Mesenchymal stem cell (in vitro differentiated cells and primary cell): Measurements from ENCODE around the gene CMYA5.

ENCODE experiments used
- DNase-seq: peaks from one replicate; pipeline ENCODE4 v3.0.0-alpha.2; 2013
- H2AFZ ChIP-seq: one replicate; pipeline ENCODE4 v1.6.1; 2013; ENCODE audit warnings: low read depth, mild to moderate bottlenecking, control low read depth, inconsistent platforms, low read length, moderate library complexity
- H2AK5ac ChIP-seq: 2 replicates; pipeline ENCODE4 v1.6.1; 2013; ENCODE audit warnings: low read length, moderate library complexity, mild to moderate bottlenecking, inconsistent platforms; ENCODE audit not compliant: severe bottlenecking
- H2BK120ac ChIP-seq: one replicate; pipeline ENCODE4 v1.6.1; 2013; ENCODE audit warnings: low read depth, mild to moderate bottlenecking, inconsistent platforms, low read length, moderate library complexity
- H2BK12ac ChIP-seq, 2 experiments: one replicate each; pipeline ENCODE4 v1.6.1; 2013; ENCODE audit warnings: inconsistent platforms in 2 of 2, low read length in 2 of 2, mild to moderate bottlenecking in 2 of 2, moderate library complexity in 2 of 2, control low read depth in 1 of 2
- H2BK15ac ChIP-seq: one replicate; pipeline ENCODE4 v1.6.1; 2013; ENCODE audit warnings: mild to moderate bottlenecking, low read depth, inconsistent platforms; ENCODE audit not compliant: poor library complexity, severe bottlenecking
- H2BK5ac ChIP-seq: 2 replicates; pipeline ENCODE4 v1.6.1; 2013; ENCODE audit warnings: low read depth, mild to moderate bottlenecking, low read length, control low read depth, inconsistent platforms; ENCODE audit not compliant: poor library complexity, severe bottlenecking
- H3K14ac ChIP-seq, 2 experiments: one replicate each; pipeline ENCODE4 v1.6.1; 2013; ENCODE audit warnings: inconsistent platforms in 2 of 2, low read length in 2 of 2, control low read depth in 1 of 2, mild to moderate bottlenecking in 1 of 2, moderate library complexity in 1 of 2
- H3K18ac ChIP-seq, 2 experiments: one replicate each; pipeline ENCODE4 v1.6.1; 2013; ENCODE audit warnings: inconsistent platforms in 2 of 2, low read length in 2 of 2, control low read depth in 1 of 2, low read depth in 1 of 2, mild to moderate bottlenecking in 1 of 2
- H3K23ac ChIP-seq, 2 experiments: one replicate each; pipeline ENCODE4 v1.6.1; 2013; ENCODE audit warnings: inconsistent platforms in 2 of 2, low read length in 2 of 2, mild to moderate bottlenecking in 2 of 2, moderate library complexity in 2 of 2, control low read depth in 1 of 2
- H3K27ac ChIP-seq: 2 replicates; pipeline ENCODE4 v1.5.1; 2013; ENCODE audit warnings: mild to moderate bottlenecking, moderate library complexity, low read length, control low read depth, inconsistent platforms; ENCODE audit not compliant: poor library complexity, severe bottlenecking
- H3K27me3 ChIP-seq, 2 experiments: 2 replicates each; pipeline versions ENCODE4 v1.6.1 to v1.7.0; 2013; ENCODE audit warnings: low read length in 2 of 2, mild to moderate bottlenecking in 2 of 2, moderate library complexity in 2 of 2, control low read depth in 1 of 2, inconsistent platforms in 1 of 2; ENCODE audit not compliant: control insufficient read depth in 1 of 2, insufficient read depth in 1 of 2
- H3K36me3 ChIP-seq, 2 experiments: 2 replicates each; pipeline versions ENCODE4 v1.6.1 to v1.7.0; 2013; ENCODE audit warnings: low read length in 2 of 2, control low read depth in 1 of 2, inconsistent platforms in 1 of 2, low read depth in 1 of 2, mild to moderate bottlenecking in 1 of 2; ENCODE audit not compliant: insufficient read depth in 2 of 2, control insufficient read depth in 1 of 2
- H3K4ac ChIP-seq, 2 experiments: one replicate each; pipeline ENCODE4 v1.6.1; 2013; ENCODE audit warnings: inconsistent platforms in 2 of 2, low read length in 2 of 2, mild to moderate bottlenecking in 2 of 2, moderate library complexity in 2 of 2, control low read depth in 1 of 2, low read depth in 1 of 2
- H3K4me1 ChIP-seq: 2 replicates; pipeline ENCODE4 v1.6.1; 2013; ENCODE audit warnings: low read depth, low read length, control low read depth; ENCODE audit not compliant: control insufficient read depth, insufficient read depth
- H3K4me2 ChIP-seq: 2 replicates; pipeline ENCODE4 v1.6.1; 2013; ENCODE audit warnings: low read length, mild to moderate bottlenecking, inconsistent platforms; ENCODE audit not compliant: poor library complexity, severe bottlenecking
- H3K4me3 ChIP-seq, 2 experiments: 2 replicates each; pipeline versions ENCODE4 v1.5.1 to v1.7.0; 2013; ENCODE audit warnings: low read length in 2 of 2, mild to moderate bottlenecking in 2 of 2, control low read depth in 1 of 2, low read depth in 1 of 2; ENCODE audit not compliant: insufficient read depth in 1 of 2
- H3K79me1 ChIP-seq: replicated peaks from 2 replicates; pipeline ENCODE4 v1.6.1; 2013; ENCODE audit warnings: mild to moderate bottlenecking, control low read depth, low read length, inconsistent platforms; ENCODE audit not compliant: poor library complexity, severe bottlenecking
- H3K9ac ChIP-seq: 2 replicates; pipeline ENCODE4 v1.7.0; 2013; ENCODE audit warnings: mild to moderate bottlenecking, low read length, moderate library complexity
- H3K9me3 ChIP-seq: 2 replicates; pipeline ENCODE4 v1.7.0; 2013; ENCODE audit warnings: mild to moderate bottlenecking, low read length; ENCODE audit not compliant: control insufficient read depth
- H4K8ac ChIP-seq: one replicate; pipeline ENCODE4 v1.6.1; 2013; ENCODE audit warnings: inconsistent platforms, mild to moderate bottlenecking, low read length, moderate library complexity
- H4K91ac ChIP-seq: one replicate; pipeline ENCODE4 v1.6.1; 2013; ENCODE audit warnings: mild to moderate bottlenecking, low read length, inconsistent platforms
- WGBS: methylation state at CpG from one replicate; pipeline ENCODE4 v1.1.7; 2013; ENCODE audit warnings: mixed read lengths; 5-methylcytosine and 5-hydroxymethylcytosine counted together

CMYA5 gene

DNA sequence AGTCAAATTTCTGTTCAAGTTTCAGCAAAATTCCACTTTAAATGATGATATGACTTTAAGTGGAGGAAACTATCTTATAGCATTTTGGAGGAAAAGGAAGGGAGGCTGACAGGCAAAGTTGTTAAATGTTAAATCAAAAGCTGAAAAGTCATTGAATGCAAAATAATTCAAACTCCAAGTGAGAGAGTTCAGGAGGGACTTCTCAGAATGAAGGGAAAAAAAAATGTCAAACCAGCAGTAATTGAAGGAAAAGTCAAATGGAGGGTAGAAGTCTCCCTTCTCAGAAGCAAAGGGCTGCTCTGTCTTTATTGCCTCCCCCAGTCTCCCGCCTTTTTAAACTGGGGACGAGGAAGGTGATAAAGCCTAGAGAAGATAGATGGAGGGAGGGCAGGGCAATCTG, 134.8 kb downstream of the CMYA5 start:
- Histone ChIP-seq H3K4me3 (no peak overlapping the region), H2AK5ac (no peak overlapping the region), H2BK120ac (no peak overlapping the region), H3K14ac (no peak overlapping the region), H4K91ac (no peak overlapping the region), H3K36me3 (no peaks in the 10 kb centered on the region), H3K27me3 (peaks cover 0 to 3% of the 10 kb centered on the region in 2 experiments), H3K23ac (no peak overlapping the region), H2AFZ (no peak overlapping the region), H2BK5ac (no peak overlapping the region), H3K4me1 (no peaks in the 10 kb centered on the region), H3K4ac (no peak overlapping the region), H4K8ac (no peak overlapping the region), H3K4me2 (no peak overlapping the region), H3K9me3 (no peaks in the 10 kb centered on the region), H3K79me1 (no peaks in the 10 kb centered on the region), H3K9ac (no peak overlapping the region), H2BK15ac (no peak overlapping the region), H2BK12ac (no peak overlapping the region), H3K27ac (no peak overlapping the region), H3K18ac (no peak overlapping the region)
- DNase-seq: no peak
- WGBS: 86% methylated on average over 2 of the region's 2 CpGs

DNA sequence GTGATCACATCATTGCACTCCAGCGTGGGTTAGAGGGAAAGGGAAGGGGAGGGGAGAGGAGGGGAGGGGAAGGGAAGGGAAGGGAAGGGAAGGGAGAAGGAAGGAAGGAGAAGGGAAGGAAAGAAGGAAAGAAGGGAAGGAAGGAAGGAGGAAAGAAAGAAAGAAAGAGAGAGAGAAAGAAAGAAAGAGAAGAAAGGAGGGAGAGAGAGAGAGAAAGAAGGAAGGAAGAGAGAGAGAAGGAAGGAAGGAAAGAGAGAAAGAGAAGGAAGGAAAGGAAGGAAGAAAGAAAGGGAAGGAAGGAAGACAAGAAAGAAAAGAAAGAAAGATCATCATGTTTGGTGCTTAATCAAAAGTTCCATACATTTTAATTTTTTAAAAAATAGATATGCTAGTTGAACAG, 136.2 kb downstream of the CMYA5 start:
- H3K27ac ChIP-seq: no peak overlapping the region
- no peak overlapping the region for H2BK12ac ChIP-seq
- no peaks in the 10 kb centered on the region for H3K79me1 ChIP-seq
- no peak overlapping the region for H2BK15ac ChIP-seq
- H3K9me3 ChIP-seq: no peaks in the 10 kb centered on the region
- no peak for DNase-seq
- no peak overlapping the region for H2BK5ac ChIP-seq
- no peak overlapping the region for H3K9ac ChIP-seq
- H2AFZ ChIP-seq: no peak overlapping the region
- peaks cover 0 to 11% of the 10 kb centered on the region in 2 experiments for H3K27me3 ChIP-seq
- H3K14ac ChIP-seq: no peak overlapping the region
- H3K23ac ChIP-seq: no peak overlapping the region
- H3K4me1 ChIP-seq: no peaks in the 10 kb centered on the region
- no peak overlapping the region for H2BK120ac ChIP-seq
- H2AK5ac ChIP-seq: no peak overlapping the region
- H3K4me3 ChIP-seq: no peak overlapping the region
- no peaks in the 10 kb centered on the region for H3K36me3 ChIP-seq
- H4K8ac ChIP-seq: no peak overlapping the region
- H3K4ac ChIP-seq: no peak overlapping the region
- H3K4me2 ChIP-seq: no peak overlapping the region
- no peak overlapping the region for H4K91ac ChIP-seq
- H3K18ac ChIP-seq: no peak overlapping the region
- WGBS: 48% methylated on average over 1 of the region's 1 CpG

DNA sequence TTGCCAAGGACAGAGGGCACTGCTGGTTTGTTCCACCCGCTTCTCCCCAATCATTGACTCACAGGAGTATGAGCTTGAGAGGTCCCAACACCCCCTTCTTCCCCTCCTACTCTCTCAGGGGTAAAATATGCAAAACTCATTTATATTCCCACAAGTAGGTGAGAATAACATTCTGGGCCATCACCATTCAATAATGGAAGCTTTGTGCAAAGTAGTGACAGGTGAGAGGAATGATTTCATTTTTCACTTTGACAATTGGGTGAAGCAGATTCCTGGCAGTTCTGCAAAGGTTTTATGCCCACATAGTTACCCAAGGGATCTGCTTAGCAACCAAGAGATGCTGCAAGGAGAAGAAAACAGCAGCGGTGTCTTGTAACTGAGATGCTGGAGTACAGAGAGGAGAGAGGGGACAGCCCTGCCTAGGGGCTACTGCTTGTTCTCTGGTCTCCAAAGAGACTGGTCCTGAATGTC, 137.6 kb downstream of the CMYA5 start:
- no peaks in the 10 kb centered on the region for H3K36me3 ChIP-seq
- no peaks in the 10 kb centered on the region for H3K79me1 ChIP-seq
- no peak overlapping the region for H3K18ac ChIP-seq
- no peak overlapping the region for H4K8ac ChIP-seq
- H2BK12ac ChIP-seq: no peak overlapping the region
- no peak for DNase-seq
- no peaks in the 10 kb centered on the region for H3K9me3 ChIP-seq
- H3K4ac ChIP-seq: no peak overlapping the region
- no peaks in the 10 kb centered on the region for H3K4me1 ChIP-seq
- 92% methylated on average over 1 of the region's 2 CpGs for WGBS
- peaks cover 0 to 11% of the 10 kb centered on the region in 2 experiments for H3K27me3 ChIP-seq
- H3K23ac ChIP-seq: no peak overlapping the region
- H2BK5ac ChIP-seq: no peak overlapping the region
- H2AFZ ChIP-seq: no peak overlapping the region
- no peak overlapping the region for H4K91ac ChIP-seq
- no peak overlapping the region for H3K27ac ChIP-seq
- no peak overlapping the region for H2BK15ac ChIP-seq
- H3K4me3 ChIP-seq: no peak overlapping the region
- H3K9ac ChIP-seq: no peak overlapping the region
- H3K4me2 ChIP-seq: no peak overlapping the region
- H3K14ac ChIP-seq: no peak overlapping the region
- no peak overlapping the region for H2BK120ac ChIP-seq
- H2AK5ac ChIP-seq: no peak overlapping the region

DNA sequence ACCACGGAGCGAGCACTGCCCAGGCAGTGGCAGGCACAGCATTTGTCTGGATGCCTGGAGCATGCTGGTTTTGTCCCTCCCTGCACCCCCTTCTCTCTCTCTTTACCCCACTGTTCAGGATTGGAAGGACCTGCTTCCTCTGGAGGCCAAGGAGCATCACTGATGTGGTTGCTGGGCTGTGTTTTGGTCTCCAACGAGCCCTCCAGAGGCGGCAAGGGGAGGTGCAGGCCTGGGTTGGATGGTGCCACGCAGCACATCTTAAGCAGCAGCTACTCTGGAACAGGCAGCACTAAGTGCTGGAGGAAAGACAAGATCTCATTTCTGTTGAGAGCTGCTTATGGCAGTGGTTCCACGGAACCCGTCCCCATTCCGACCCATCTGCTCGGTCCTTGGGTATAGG, 139.6 kb downstream of the CMYA5 start:
- no peak overlapping the region for H4K91ac ChIP-seq
- no peak overlapping the region for H2AFZ ChIP-seq
- H2BK5ac ChIP-seq: no peak overlapping the region
- 61% methylated on average over 9 of the region's 9 CpGs for WGBS
- H3K4ac ChIP-seq: no peak overlapping the region
- H3K9me3 ChIP-seq: no peaks in the 10 kb centered on the region
- peak; percentile 2 for DNase-seq
- no peak overlapping the region for H2BK12ac ChIP-seq
- H3K4me2 ChIP-seq: no peak overlapping the region
- no peak overlapping the region for H2BK120ac ChIP-seq
- no peaks in the 10 kb centered on the region for H3K79me1 ChIP-seq
- H2BK15ac ChIP-seq: no peak overlapping the region
- no peak overlapping the region for H3K9ac ChIP-seq
- no peak overlapping the region for H2AK5ac ChIP-seq
- H3K14ac ChIP-seq: no peak overlapping the region
- H3K27ac ChIP-seq: no peak overlapping the region
- H3K4me1 ChIP-seq: no peaks in the 10 kb centered on the region
- H3K23ac ChIP-seq: no peak overlapping the region
- no peak overlapping the region for H3K18ac ChIP-seq
- H3K36me3 ChIP-seq: no peaks in the 10 kb centered on the region
- peaks cover 0 to 15% of the 10 kb centered on the region in 2 experiments for H3K27me3 ChIP-seq
- H3K4me3 ChIP-seq: no peak overlapping the region
- H4K8ac ChIP-seq: no peak overlapping the region
